ENCODE measurements around the gene SH3GL2. TPM values are rescaled to one million over a fixed set of nuclear protein-coding genes. Genes with fewer than 3 reads are reported as not detected.

The SH3GL2 gene
- total and polyA plus RNA-seq, 2 donors (not counting 3 experiments of a cell fraction or from before 2014, with no cell fraction given) = 0.12 TPM; not detected in 1

GRCh38 chr9:17816431-17817027 lies 237.7 kb downstream of the SH3GL2 start:
- TF ChIP-seq EZH2 (IDR thresholded peaks at IDR 0.05; ENCODE audit: borderline replicate concordance, low read depth, low read length, severe bottlenecking) (no peak), POLR2AphosphoS5 (IDR thresholded peaks at IDR 0.05; ENCODE audit: insufficient read depth, low read depth, low read length) (no peak), JUN (IDR thresholded peaks at IDR 0.05; ENCODE audit: borderline replicate concordance, insufficient read depth, insufficient read length, low read depth) (no peak), FOS (IDR thresholded peaks at IDR 0.05; ENCODE audit: borderline replicate concordance, insufficient read depth, low read length) (no peak), POLR2A (IDR thresholded peaks at IDR 0.05; ENCODE audit: low read depth, low read length) (no peak), MYC (IDR thresholded peaks at IDR 0.05; ENCODE audit: low read depth, low read length) (no peak), GATA2 (IDR thresholded peaks at IDR 0.05; ENCODE audit: insufficient read depth, insufficient read length, low read depth, low read length) (no peak)
- TF ChIP-seq, protein P1, sequence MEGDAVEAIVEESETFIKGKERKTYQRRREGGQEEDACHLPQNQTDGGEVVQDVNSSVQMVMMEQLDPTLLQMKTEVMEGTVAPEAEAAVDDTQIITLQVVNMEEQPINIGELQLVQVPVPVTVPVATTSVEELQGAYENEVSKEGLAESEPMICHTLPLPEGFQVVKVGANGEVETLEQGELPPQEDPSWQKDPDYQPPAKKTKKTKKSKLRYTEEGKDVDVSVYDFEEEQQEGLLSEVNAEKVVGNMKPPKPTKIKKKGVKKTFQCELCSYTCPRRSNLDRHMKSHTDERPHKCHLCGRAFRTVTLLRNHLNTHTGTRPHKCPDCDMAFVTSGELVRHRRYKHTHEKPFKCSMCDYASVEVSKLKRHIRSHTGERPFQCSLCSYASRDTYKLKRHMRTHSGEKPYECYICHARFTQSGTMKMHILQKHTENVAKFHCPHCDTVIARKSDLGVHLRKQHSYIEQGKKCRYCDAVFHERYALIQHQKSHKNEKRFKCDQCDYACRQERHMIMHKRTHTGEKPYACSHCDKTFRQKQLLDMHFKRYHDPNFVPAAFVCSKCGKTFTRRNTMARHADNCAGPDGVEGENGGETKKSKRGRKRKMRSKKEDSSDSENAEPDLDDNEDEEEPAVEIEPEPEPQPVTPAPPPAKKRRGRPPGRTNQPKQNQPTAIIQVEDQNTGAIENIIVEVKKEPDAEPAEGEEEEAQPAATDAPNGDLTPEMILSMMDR (IDR thresholded peaks at IDR 0.05; ENCODE audit: extremely low read depth in 1 of 2, insufficient read depth in 1 of 2, low read depth in 1 of 2, low read length in 2 of 2) = no peak
- TF ChIP-seq, protein P2, sequence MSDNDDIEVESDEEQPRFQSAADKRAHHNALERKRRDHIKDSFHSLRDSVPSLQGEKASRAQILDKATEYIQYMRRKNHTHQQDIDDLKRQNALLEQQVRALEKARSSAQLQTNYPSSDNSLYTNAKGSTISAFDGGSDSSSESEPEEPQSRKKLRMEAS (IDR thresholded peaks at IDR 0.05; ENCODE audit: insufficient read depth, insufficient read length) = no peak
- Histone ChIP-seq H3K4me2 (ENCODE audit: insufficient read depth, low read length) (no peak overlapping the region), H3K9ac (replicated peaks; ENCODE audit: extremely low read depth, insufficient read depth, low read length) (no peak overlapping the region), H3K4me1 (ENCODE audit: control insufficient read depth, extremely low read depth, insufficient read depth, low read length) (no peaks in the 10 kb centered on the region), H3K9me1 (replicated peaks; ENCODE audit: control insufficient read depth, extremely low read depth, insufficient read depth, low read length) (no peaks in the 10 kb centered on the region), H3K79me2 (ENCODE audit: control insufficient read depth, insufficient read depth, low read length) (no peaks in the 10 kb centered on the region), H3K27ac (ENCODE audit: insufficient read depth, low read depth, low read length) (no peak overlapping the region), H4K20me1 (replicated peaks; ENCODE audit: control insufficient read depth, extremely low read depth, insufficient read depth, low read length) (no peaks in the 10 kb centered on the region), H2AFZ (ENCODE audit: low read depth, low read length) (no peak overlapping the region), H3K9me3 (replicated peaks; ENCODE audit: control insufficient read depth, insufficient read depth, low read length) (no peaks in the 10 kb centered on the region), H3K4me3 (replicated peaks in 1 of 3; ENCODE audit: insufficient read depth in 1 of 3, low read depth in 1 of 3, low read length in 3 of 3) (no peak overlapping the region), H3K36me3 (ENCODE audit: control insufficient read depth in 2 of 2, extremely low read depth in 1 of 2, insufficient read depth in 2 of 2, low read length in 2 of 2) (no peaks in the 10 kb centered on the region), H3K27me3 (ENCODE audit: control insufficient read depth in 2 of 2, insufficient read depth in 2 of 2, low read length in 2 of 2) (peaks cover 1 to 3% of the 10 kb centered on the region in 2 experiments)
- intact Hi-C loops (cut with micrococcal nuclease) = loop anchor here (1.0 kb wide), 1 partner anchor 397 kb away; no protein-coding TSS in a partner anchor
- BruUV-seq (replicated peaks) = no TSS peak
- ChIA-PET POLR2A (no interaction called here), CTCF (interaction anchor here (0.7 kb wide), 1 partner anchor 14 kb away, joined by 3 read pairs; no protein-coding TSS in a partner anchor)
- DNase-seq (ENCODE audit: low read depth, low spot score) (no peak), FAIRE-seq (no peak)
- dilution Hi-C loops (cut with MboI; ENCODE audit: extremely low pct_ligation_motif_present, low sequenced_read_pairs) = no loop called here
